ENCODE data around the gene SMARCA4.

Gene SMARCA4

DNA sequence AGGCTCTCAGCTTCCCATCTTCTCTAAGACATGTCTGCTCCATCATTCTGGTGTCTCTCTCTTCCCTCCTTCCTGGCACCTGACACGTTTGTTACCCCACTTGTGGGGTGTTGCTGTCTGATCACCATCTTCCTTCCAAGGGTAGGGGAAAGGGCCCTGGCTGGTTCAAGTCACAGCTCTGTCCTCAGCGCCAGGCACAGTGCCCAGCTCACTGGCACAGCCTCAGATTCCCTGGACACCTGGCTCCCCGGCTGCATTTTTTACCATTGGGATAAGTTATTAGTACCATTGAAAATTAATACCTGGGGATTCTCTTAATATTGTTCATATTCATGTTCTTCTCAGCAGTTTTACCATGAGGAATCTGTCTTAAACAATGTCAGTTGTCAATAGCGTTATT is 77.7 kb downstream of the SMARCA4 start:
- TF ChIP-seq, protein P1, sequence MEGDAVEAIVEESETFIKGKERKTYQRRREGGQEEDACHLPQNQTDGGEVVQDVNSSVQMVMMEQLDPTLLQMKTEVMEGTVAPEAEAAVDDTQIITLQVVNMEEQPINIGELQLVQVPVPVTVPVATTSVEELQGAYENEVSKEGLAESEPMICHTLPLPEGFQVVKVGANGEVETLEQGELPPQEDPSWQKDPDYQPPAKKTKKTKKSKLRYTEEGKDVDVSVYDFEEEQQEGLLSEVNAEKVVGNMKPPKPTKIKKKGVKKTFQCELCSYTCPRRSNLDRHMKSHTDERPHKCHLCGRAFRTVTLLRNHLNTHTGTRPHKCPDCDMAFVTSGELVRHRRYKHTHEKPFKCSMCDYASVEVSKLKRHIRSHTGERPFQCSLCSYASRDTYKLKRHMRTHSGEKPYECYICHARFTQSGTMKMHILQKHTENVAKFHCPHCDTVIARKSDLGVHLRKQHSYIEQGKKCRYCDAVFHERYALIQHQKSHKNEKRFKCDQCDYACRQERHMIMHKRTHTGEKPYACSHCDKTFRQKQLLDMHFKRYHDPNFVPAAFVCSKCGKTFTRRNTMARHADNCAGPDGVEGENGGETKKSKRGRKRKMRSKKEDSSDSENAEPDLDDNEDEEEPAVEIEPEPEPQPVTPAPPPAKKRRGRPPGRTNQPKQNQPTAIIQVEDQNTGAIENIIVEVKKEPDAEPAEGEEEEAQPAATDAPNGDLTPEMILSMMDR (IDR thresholded peaks at IDR 0.05; ENCODE audit: extremely low read depth, missing control alignments), result no peak
- no peak for DNase-seq (ENCODE audit: low spot score)

DNA sequence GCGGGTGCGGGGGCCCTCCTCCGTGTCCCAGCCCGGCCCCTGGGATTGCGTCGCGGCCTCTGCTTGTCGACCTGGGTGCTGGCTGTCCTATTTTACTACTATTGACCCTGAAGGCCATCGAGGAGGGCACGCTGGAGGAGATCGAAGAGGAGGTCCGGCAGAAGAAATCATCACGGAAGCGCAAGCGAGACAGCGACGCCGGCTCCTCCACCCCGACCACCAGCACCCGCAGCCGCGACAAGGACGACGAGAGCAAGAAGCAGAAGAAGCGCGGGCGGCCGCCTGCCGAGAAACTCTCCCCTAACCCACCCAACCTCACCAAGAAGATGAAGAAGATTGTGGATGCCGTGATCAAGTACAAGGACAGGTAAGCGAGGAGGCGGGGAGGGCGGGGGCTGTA is 80.4 kb downstream of the SMARCA4 start:
- TF ChIP-seq, protein P1 (IDR thresholded peaks at IDR 0.05; ENCODE audit: extremely low read depth, missing control alignments), result no peak
- no peak for DNase-seq (ENCODE audit: low spot score)

DNA sequence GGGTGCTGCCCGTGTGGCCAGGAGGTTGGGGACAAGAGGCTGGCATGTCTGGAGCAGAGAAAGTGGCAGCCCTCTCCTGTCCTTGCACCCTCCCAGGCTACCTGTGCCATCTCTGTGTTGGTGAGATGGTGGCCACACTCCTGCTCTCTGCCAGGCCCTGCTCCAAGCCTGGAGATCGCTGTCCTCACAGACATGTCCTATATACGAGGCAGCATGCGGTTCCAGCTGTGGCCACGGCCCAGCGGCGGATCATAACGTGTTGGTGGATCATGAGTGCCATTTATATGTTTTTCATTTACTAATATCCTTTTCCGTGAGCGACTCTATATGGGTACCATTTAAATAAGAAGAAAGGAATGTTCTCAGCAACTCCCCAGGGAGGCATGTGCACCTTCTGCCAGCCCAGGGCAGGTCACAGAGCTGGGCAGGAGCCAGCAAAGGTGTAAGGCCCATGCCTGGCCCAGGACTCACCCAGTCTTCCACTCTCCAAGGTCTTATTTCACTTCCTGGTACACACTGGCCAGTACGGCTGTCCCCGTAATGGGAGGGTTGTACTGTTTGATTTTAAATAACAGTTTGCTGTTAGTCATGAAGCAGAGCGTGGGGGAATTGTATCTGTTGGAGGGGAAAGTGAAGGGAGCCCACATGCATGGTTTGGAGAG is 81.3 kb downstream of the SMARCA4 start:
- TF ChIP-seq, protein P1 (IDR thresholded peaks at IDR 0.05; ENCODE audit: extremely low read depth, missing control alignments), result no peak
- no peak for DNase-seq (ENCODE audit: low spot score)

- TF ChIP-seq, protein P1 (IDR thresholded peaks at IDR 0.05; ENCODE audit: extremely low read depth, missing control alignments), result no peak
Measured at GRCh38 chr19:11044431-11044830, 83.6 kb downstream of the SMARCA4 start.

GRCh38 chr19:11045536-11045935 is 84.7 kb downstream of the SMARCA4 start:
- no peak for DNase-seq (ENCODE audit: low spot score)
- TF ChIP-seq, protein P1 (IDR thresholded peaks at IDR 0.05; ENCODE audit: extremely low read depth, missing control alignments), result no peak

More at GRCh38 chr19:11044431-11044830, 83.6 kb downstream of the SMARCA4 start:
- no peak for DNase-seq (ENCODE audit: low spot score)

GRCh38 chr19:11046605-11047354 is 86.0 kb downstream of the SMARCA4 start:
- TF ChIP-seq, protein P1 (IDR thresholded peaks at IDR 0.05; ENCODE audit: extremely low read depth, missing control alignments), result no peak
- DNase-seq (ENCODE audit: low spot score), result no peak

DNA sequence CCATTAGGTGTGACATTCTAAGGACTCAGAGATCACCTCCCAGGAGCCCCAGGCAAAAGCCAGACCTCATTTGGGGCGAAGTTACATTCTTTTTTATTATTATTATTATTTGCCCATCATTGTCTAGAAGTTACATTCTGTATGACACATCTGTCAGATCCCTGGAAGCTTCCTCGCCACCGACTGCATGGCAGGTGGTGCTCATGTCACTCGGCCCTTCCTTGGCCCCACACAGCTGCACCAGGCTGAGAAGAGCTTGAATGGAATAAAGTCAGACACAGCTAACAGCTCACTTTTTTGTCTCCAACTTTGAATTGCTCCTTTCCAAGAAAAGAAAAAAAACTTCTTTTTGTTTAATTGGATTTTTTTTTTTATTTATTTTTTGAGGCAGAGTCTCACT is 87.0 kb downstream of the SMARCA4 start:
- TF ChIP-seq, protein P1 (IDR thresholded peaks at IDR 0.05; ENCODE audit: extremely low read depth, missing control alignments), result no peak
- no peak for DNase-seq (ENCODE audit: low spot score)
